GM21619 (cell line): ENCODE data around the gene PRKAG2.
"Not testable (repeated sequence)": the region's sequence is repeated elsewhere in the genome, so short reads cannot be mapped to it uniquely, and the experiment has no call there.

ENCODE experiments used
- ATAC-seq: cut with Tn5 transposase; IDR thresholded peaks from one replicate; pipeline ENCODE4 v1.9.1; 2021; ENCODE audit not compliant: unreplicated experiment

PRKAG2 gene

DNA sequence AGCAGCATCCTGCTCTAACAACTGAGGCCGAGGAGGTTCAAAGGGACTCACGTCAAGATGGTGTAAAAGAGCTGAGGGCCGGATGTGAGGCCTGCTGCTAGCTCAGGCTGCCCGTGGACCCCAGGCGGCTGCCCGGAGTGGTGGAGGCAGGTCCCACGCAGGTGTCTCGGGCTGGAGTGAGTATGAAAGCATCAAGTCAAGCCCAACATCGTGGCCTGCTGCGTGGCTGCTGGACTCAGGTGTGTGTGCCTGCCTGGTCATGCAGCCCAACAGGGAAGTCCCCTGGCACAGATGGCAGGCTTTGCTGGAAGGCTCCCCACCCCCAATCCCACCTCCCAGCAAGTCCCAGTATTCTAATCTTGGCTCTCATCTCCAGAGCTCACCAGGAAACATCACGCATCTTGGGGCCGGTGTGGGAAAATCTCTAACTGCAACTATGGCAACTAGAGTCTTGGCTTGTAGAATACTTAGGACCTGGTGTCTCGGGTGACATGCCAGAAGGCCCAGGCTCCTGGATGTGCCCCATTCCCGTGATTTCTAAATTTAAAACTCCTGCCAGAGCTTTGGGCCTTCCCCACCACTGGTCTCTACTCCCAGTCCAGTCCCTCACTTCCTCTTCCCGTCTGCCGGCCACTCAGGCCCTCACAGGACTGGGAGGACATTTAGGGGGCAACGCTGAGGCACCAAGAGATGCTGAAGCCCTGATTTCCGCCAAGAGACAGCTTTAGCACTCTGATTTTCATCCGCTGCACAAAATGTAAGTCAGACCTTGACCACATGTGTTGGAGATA lies 85.9 kb downstream of the PRKAG2 start:
- ATAC-seq: no peak

DNA sequence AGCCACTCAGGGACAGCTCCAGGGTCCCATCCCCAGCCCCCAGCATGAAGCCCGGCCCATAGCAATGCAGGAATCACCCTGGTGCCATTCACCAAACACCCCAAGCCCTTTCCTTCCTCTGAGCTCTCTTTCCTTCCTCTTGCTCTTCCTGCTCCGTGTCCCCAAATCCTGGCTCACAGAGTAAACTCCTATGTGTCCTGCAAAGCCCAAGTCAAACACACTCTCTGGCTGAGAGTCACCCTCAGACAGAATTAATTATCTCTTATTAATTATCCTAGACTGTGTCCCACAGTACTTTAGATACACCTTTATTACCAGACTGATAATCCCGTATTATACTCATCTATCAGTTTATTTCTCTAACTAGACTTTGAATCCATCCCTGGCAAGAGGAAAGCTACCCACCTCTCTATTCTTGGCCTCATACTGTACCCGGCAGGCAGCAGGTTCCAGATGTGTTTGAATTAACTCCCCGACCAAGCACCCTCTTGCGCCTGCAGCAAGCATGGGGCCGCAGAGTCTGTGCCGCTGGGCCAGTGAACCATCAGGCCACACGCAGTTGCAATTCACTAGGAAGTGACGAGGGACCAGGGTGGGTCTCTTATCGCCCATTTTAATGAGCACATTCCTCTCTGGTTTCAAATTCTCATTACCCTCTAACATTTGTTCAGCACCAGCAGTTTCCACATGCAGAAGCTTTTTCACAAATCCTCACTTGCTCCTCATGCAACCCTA lies 86.7 kb downstream of the PRKAG2 start:
- no peak for ATAC-seq

- ATAC-seq: no peak
Measured at GRCh38 chr7:151789380-151789947, 87.5 kb downstream of the PRKAG2 start.

GRCh38 chr7:151787348-151787747 lies 89.6 kb downstream of the PRKAG2 start:
- no peak for ATAC-seq

GRCh38 chr7:151786936-151787335 lies 90.0 kb downstream of the PRKAG2 start:
- no peak for ATAC-seq

- no peak for ATAC-seq
Measured at GRCh38 chr7:151786241-151786640, 90.7 kb downstream of the PRKAG2 start.

DNA sequence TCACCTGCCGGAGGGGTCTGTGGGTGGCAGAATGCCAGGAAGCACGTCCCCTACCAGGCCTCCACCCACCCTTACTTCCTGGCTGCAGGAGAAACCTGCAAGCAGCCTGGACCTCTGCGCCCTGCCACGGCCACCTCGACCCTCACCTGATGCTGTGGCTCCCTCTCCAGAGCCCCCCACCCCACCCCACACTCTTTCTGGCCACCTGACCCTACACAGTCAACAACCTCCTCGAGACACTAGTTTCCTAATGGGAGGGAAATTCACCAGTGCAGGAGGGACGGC lies 91.3 kb downstream of the PRKAG2 start:
- no peak for ATAC-seq

GRCh38 chr7:151784853-151785680 lies 91.8 kb downstream of the PRKAG2 start:
- ATAC-seq: no peak

DNA sequence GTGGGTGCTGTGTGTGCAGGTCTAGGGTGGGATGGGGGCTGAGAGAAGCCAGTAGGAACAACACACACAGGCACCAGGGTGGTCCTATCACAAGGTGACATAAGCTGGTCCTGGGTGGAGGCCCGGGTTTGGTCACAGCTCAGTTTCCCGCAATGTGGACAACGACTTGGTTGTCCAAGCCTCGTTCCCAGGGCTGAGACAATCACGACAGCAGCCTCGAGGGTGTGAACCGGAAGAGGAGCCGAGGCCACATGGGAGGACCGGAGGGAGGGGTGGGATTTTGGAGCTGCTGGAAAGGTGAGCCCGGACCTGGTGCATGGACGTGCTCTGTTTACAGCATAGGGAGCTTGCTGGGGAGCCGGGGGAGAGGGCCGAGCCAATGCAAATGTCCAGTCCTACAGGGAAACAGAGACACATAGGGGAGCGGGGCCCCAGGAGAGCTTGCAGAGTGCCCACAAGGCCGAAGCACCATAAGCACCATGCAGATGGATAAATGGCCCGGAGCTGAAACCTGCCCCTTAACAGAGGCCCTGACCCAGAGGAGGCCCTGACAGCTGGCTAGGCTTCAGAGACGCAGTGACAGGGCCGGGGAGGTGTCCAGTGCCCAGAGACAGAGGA lies 92.8 kb downstream of the PRKAG2 start:
- no peak for ATAC-seq

DNA sequence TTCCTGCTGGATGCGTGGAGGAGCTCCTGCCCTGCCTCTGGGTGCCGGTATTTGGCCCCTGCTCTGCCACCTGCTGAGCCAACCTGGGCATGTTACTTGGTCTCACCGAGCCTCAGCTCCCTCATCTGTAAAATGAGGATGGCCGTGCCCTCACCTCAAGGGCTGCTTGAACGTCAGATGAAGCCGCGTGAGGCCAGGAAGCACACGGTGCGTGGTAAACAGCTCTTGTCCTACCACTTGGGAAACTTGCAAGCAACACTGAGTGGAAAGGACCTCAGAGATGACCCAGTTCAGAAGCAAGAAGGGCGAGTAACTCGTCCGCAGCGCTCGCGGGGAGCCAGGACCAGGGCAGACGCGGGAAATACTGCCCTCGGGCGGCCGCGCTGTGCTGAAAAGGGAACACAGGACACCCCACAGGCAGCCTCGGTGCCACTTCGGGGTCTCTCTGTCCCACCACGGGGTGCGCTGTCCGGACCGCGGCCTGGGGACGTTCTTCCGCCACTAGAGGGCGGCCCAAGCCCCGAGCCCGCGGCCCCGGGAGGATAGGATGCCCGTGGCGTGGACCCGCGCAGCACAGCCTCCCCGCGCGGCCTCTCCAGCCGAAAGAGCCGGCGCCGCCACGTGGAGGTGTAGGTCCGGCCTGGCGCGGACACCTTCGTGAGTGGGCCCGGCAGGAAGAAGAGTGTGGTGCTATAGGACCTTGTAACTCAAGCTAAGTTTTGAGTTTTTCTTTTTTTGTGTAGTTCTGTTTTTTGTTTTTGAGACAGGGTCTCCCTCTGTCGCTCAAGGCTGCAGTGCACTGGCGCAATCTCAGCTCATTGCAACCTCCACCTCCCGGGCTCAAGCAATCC lies 94.1 kb downstream of the PRKAG2 start:
- peak; percentile 88 for ATAC-seq

DNA sequence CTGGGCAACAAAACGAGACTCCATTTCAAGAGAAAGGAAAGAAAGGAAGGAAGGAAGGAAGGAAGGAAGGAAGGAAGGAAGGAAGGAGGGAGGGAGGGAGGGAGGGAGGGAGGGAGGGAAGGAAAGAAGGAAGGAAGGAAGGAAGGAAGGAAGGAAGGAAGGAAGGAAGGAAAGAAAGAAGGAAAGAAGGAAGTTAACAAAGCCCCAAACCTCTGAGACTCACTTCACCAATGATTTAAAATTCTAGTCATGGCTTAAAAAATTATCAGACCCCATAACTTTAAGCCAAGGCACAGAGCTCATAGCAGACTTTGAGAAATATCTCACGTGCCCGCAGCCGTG lies 94.7 kb downstream of the PRKAG2 start:
- not testable (repeated sequence) for ATAC-seq

GRCh38 chr7:151781161-151781845 lies 95.6 kb downstream of the PRKAG2 start:
- ATAC-seq: no peak

DNA sequence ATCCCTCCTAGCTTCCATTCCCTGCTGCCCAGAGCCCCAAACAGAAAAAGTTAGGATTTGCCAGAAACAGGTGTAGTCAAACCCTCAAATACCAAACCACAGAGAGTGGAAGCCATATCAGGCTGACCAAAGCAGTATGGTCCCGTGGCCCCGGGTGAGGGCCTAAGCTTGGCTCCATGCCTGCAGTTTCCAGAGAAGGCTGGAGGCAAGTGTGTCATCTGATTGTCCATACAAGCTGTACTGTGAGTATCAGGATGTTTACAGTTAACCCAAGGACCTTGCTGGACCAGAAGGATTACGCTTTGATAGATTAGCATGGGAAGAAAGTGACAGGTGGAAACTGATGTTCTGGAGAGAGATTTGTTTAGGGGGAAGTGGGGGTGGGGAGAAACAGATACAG lies 96.3 kb downstream of the PRKAG2 start:
- ATAC-seq: no peak

DNA sequence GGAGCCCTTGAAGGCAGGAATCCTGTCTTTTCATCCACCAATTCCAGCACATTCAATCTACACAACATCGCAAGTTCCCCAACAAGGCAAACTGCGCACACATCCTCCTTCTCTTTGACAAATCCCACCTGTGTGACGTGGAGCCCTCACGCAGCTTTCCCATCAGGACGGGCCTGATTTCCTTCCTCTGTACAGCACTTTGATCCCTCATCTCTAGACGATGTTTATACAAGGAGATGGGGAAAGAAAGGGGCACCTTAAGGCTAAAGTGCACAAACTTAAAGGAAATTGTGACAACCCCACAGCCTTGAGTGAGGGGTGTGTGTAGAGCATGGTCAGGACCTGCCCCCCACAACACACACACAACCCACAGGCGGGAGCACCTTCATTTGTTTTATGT lies 97.2 kb downstream of the PRKAG2 start:
- no peak for ATAC-seq

GRCh38 chr7:151779255-151779654 lies 97.7 kb downstream of the PRKAG2 start:
- no peak for ATAC-seq

- no peak for ATAC-seq
Measured at GRCh38 chr7:151777908-151778670, 98.8 kb downstream of the PRKAG2 start.

DNA sequence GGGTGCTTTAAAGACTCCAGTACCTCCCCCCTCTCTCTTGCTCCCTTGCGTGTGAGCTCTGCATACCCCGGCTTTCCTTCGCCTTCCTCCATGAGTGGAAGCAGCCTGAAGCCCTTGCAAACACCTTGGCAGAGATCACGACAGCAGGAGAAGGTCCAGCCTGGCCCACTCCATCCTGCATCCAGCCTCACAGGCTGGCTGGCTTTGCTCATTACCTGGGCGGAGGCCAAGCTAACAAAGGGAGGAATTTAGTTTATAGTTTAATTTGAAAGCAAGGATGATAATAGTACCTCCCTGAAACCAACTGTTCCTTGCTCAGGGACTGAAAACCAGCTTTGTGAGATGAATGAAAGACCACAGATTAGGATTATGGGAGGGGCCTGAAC lies 99.4 kb downstream of the PRKAG2 start:
- no peak for ATAC-seq

DNA sequence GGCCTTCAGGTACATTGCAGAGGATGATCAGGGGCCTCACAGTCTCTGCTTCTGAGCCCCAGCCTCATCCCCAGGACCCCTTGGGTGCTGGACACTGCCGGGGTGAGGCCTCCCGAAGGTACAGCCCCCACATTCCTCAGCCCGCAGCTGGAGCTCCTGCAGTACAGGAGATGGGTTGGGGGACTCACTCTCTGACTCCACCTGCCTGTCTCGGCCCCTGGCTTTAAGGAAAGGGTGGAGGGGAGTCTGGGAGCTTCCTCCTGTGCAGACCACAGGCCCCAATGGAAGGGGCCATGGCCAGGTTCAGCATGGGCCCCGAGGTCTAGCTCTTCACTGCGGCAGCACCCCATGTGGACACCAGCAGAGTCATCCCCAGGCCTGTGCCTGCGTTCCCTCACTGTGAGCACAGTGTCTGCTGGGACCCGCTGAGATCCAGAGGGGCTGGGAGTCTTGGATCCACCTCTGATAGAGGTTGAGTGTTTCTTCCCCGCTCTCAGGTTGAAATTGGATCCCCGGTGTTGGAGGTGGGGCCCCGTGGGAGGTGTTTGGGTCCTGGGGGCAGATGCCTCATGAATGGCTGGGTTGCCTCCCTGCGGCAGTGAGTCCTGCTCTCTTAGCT lies 99.9 kb downstream of the PRKAG2 start:
- no peak for ATAC-seq

DNA sequence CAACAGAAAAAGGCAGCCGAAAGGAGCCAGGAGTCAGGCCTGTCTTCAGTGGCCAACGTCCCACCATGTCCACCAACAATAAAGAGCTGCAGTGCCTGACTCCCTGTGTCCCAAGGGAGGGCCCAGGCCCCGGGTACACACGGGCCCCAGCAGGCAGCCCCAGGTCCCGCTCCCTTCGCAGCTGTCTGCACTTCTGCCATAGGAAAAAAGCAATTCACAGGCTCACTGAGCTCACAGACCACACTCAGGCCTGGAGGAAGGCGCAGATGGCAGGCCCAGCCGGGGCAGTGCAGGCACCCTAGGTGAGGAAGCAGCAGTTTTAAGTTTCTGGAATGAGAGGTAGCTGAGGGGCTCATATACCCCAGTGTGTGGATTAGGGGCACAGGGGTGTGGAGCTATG lies 100.5 kb downstream of the PRKAG2 start:
- ATAC-seq: no peak
